ENCODE results near the gene LAMA3. TPM values are rescaled to one million over a fixed set of nuclear protein-coding genes. Genes with fewer than 3 reads are reported as not detected.

Gene LAMA3
- total RNA-seq, 4 donors from 2014 or later, result 46.3 to 80.6 (median 67.1) TPM

DNA sequence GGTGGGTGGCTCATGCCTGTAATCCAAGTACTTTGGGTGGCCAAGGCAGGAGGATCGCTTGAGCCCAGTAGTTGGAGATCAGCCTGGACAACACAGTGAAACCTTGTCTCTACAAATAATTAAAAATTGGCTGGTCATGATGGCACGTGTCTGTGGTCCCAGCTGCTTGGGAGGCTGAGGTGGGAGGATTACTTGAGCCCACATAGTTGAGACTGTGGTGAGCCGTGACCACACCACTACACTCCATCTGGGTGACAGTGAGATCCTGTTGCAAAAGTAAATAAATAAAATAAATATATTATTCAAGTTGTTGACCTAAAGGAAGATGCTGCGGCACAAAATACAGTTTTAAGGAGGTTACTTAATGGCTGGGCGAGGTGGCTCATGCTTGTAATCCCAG is 72.7 kb downstream of the LAMA3 start:
- TF ChIP-seq POLR2A (IDR thresholded peaks at IDR 0.05), result no peak
- TF ChIP-seq EP300 (IDR thresholded peaks at IDR 0.05), result no peak
- TF ChIP-seq, protein P1, sequence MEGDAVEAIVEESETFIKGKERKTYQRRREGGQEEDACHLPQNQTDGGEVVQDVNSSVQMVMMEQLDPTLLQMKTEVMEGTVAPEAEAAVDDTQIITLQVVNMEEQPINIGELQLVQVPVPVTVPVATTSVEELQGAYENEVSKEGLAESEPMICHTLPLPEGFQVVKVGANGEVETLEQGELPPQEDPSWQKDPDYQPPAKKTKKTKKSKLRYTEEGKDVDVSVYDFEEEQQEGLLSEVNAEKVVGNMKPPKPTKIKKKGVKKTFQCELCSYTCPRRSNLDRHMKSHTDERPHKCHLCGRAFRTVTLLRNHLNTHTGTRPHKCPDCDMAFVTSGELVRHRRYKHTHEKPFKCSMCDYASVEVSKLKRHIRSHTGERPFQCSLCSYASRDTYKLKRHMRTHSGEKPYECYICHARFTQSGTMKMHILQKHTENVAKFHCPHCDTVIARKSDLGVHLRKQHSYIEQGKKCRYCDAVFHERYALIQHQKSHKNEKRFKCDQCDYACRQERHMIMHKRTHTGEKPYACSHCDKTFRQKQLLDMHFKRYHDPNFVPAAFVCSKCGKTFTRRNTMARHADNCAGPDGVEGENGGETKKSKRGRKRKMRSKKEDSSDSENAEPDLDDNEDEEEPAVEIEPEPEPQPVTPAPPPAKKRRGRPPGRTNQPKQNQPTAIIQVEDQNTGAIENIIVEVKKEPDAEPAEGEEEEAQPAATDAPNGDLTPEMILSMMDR (IDR thresholded peaks at IDR 0.05), result no peak
- no peaks in the 10 kb centered on the region for H3K27me3 ChIP-seq
- no peaks in the 10 kb centered on the region for H3K9me3 ChIP-seq
- peaks cover 0 to 8% (median 0%) of the 10 kb centered on the region in 3 donors for H3K36me3 ChIP-seq
- no peak for DNase-seq (ENCODE audit: low spot score in 2 of 2)
- H3K4me3 ChIP-seq, result no peak overlapping the region
- no peaks in the 10 kb centered on the region for H3K4me1 ChIP-seq
- 86 to 88% methylated on average over 5 of the region's 5 CpGs for WGBS, 2 donors
- no peak overlapping the region for H3K27ac ChIP-seq

DNA sequence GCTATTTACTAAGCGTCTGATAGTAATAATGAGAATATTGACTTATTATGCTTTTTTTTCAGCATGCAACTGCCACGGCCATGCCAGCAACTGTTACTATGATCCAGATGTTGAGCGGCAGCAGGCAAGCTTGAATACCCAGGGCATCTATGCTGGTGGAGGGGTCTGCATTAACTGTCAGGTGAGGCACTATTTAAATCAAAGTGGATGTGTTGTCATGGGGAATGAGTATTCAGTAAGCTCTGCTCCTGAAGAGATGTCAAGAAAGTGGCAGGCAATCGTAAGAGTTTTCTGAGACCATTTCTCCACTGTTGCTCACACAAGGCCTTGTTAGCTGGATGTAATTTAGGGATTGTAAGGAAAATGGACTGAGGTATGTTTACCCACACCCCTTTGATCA is 74.1 kb downstream of the LAMA3 start:
- Histone ChIP-seq H3K9me3 (no peaks in the 10 kb centered on the region), H3K27ac (no peak overlapping the region), H3K36me3 (peaks cover 0 to 8% (median 0%) of the 10 kb centered on the region in 3 donors), H3K4me3 (no peak overlapping the region), H3K27me3 (no peaks in the 10 kb centered on the region), H3K4me1 (no peaks in the 10 kb centered on the region)
- 93 to 97% methylated on average over 4 of the region's 4 CpGs for WGBS, 2 donors
- TF ChIP-seq, protein P1 (IDR thresholded peaks at IDR 0.05), result no peak
- TF ChIP-seq POLR2A (IDR thresholded peaks at IDR 0.05), result no peak
- TF ChIP-seq EP300 (IDR thresholded peaks at IDR 0.05), result no peak
- no peak for DNase-seq (ENCODE audit: low spot score in 2 of 2)

DNA sequence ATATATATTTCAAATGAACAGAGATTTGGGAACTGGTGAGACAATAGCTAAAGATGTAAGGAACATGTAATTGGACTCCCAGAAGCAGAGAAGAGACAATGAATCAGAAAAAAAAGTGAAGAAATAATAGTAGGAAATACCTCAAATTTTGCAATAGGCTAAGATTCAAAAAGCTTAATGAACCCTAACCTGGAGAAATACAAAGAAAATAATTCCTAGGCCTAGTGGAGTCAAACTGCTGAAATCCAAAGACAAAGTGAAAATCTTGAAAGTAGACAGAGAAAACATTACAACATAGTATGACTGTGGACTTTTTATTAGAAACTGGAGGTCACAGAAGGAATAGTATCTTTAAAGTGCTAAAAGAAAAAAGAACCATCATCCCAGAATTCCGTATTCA is 76.7 kb downstream of the LAMA3 start:
- Histone ChIP-seq H3K27me3 (no peaks in the 10 kb centered on the region), H3K9me3 (no peaks in the 10 kb centered on the region), H3K27ac (no peak overlapping the region), H3K4me3 (no peak overlapping the region), H3K4me1 (no peaks in the 10 kb centered on the region), H3K36me3 (peaks cover 0 to 8% (median 0%) of the 10 kb centered on the region in 3 donors)
- TF ChIP-seq, protein P1 (IDR thresholded peaks at IDR 0.05), result no peak
- TF ChIP-seq POLR2A (IDR thresholded peaks at IDR 0.05) (no peak), EP300 (IDR thresholded peaks at IDR 0.05) (no peak)
- DNase-seq (ENCODE audit: low spot score in 2 of 2), result no peak
- 93 to 98% methylated on average over 1 of the region's 1 CpG for whole genome bisulfite sequencing, 2 donors

DNA sequence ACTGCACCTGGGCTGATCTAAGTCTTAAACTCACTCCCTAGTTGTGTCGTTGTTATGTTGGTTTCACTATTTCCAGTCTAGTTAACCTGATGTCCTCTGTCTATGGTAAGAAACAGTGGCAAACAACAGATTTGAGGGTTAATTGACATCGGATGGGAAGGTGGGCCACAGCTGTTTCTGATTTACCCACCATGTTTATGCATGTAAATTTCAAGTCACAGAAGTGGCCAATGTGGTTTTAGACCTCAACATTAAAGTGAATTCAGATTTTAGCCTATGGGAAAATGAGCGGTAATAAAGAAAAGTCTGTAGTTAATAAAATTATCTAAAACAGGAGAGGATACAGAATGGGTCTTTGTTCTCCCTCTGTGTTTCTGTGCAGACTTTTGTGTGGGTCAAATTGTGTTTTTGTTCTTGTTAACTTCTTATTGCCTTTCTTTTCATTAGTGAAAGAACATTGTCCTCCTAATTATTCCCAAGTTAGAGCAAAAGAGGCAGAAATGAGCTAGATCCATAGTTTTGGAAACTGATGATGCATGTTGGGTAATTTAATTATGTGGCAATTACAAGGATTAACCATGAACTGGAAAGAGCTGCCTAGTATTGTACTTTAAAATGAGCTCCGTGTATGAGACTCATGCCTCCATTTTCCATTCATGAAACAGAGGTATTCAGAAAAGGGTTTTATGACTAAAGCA is 83.2 kb downstream of the LAMA3 start:
- peaks cover 0 to 6% (median 0%) of the 10 kb centered on the region in 4 donors for H3K4me1 ChIP-seq
- DNase-seq (ENCODE audit: low spot score in 2 of 2), result no peak
- TF ChIP-seq POLR2A (IDR thresholded peaks at IDR 0.05), result no peak
- TF ChIP-seq, protein P1 (IDR thresholded peaks at IDR 0.05), result no peak
- no peak for TF ChIP-seq EP300 (IDR thresholded peaks at IDR 0.05)
- no peak overlapping the region for H3K4me3 ChIP-seq
- no peaks in the 10 kb centered on the region for H3K27me3 ChIP-seq
- H3K27ac ChIP-seq, result peak overlapping the region in 2 of 4 donors; percentile 45 to 64
- no peaks in the 10 kb centered on the region for H3K36me3 ChIP-seq
- no peaks in the 10 kb centered on the region for H3K9me3 ChIP-seq
- WGBS, 2 donors, result 35 to 44% methylated on average over 4 of the region's 4 CpGs

DNA sequence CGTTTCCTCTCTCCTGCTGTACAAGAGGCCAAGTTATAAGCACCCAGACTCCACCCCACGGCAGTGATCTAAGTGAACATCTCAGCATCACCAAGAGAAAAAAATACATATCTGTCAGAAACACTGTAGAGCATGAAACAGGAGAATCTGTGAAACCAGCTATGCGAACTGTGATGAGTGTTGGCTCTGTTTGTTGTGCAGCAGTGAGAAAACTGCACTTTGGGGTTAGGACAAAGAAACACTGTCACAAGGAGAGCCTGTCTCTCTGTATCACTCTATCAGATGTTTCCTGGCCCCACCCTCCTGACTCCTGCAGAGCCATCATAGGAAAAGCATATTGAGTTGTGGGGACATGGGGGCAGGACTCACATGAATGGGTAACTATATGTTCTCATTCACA is 87.1 kb downstream of the LAMA3 start:
- peaks cover 0 to 4% (median 0%) of the 10 kb centered on the region in 3 donors for H3K36me3 ChIP-seq
- WGBS, 2 donors, result 45 to 56% methylated on average over 3 of the region's 3 CpGs

More for the DNA sequence above, 87.1 kb downstream of the LAMA3 start:
- no peaks in the 10 kb centered on the region for H3K27me3 ChIP-seq
- TF ChIP-seq EP300 (IDR thresholded peaks at IDR 0.05) (no peak), POLR2A (IDR thresholded peaks at IDR 0.05) (no peak)
- TF ChIP-seq, protein P1 (IDR thresholded peaks at IDR 0.05), result no peak
- no peak for DNase-seq (ENCODE audit: low spot score in 2 of 2)
- no peak overlapping the region for H3K4me3 ChIP-seq
- peaks cover 0 to 16% (median 4%) of the 10 kb centered on the region in 4 donors for H3K4me1 ChIP-seq
- H3K9me3 ChIP-seq, result no peaks in the 10 kb centered on the region
- peak overlapping the region in 1 of 4 donors; percentile 27 for H3K27ac ChIP-seq

All from tibial nerve (tissue), 4 donors.